GM18526 (cell line): ENCODE results near the gene ANKRD53.

Experiments used
- POLR2A ChIP-seq: IDR thresholded peaks from 3 replicates; pipeline ENCODE4 v1.6.1; 2011; ENCODE audit not compliant: insufficient read length; ENCODE audit errors: extremely low read depth

Gene ANKRD53

DNA sequence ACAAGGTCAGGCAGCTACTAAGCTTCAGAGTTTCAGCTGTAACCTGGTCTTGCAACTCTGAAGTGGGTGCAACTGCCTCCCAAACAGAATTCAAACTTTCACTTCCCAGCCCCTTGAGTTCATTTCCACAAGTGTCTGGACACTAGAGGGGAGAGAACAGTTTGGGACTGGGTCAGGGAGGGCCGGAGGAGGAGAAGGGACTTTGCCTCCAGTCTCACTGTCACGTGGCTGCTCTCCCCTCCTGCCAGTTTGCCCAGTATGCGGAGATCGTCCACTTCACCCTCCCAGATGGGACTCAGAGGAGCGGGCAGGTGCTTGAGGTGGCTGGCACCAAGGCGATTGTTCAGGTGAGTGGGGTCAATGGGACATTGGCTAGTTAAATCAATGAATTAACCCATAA, 20.6 kb upstream of the ANKRD53 start:
- TF ChIP-seq POLR2A, result no peak

DNA sequence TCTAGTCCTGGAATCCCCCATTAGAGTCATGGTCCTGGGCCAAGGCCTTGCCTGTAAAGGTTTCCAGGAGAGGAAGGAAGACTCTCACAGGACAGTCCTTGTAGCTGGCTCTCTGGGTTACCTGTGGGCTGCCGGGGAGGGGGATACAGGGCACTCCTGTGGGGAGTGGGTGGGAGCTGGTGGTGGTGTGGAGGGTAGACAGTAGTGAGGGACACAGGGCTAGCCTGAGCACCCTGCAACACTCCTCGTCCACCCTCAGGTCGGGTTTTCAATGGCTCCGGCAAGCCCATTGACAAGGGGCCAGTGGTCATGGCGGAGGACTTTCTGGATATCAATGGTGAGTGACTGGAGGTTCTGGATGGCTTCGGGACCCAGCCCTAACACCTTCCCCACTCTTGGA, 19.7 kb upstream of the ANKRD53 start:
- TF ChIP-seq POLR2A, result no peak

DNA sequence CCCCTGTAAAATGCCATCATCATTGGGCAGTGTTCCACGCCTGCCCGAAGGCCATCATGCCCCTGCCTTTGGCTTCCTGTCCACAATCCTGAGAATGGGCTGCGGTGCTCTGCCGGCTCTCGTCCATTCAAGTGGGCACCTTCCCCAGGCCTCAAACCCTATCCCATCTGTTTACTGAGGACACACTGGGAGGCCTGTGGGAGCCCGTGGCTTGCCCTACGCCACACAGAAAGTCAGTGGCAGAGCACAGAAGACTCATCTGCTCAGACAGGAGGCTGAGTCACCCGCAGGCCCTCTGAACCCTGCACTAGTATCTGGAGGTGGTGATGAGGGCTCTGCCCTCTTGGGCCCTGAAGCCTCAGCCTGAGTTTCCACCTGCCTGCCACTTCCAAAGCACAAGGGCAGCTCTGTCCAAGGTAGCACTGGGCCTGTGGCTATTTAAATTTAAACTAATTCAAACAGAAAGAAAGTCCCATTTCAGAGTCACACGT, 19.1 kb upstream of the ANKRD53 start:
- TF ChIP-seq POLR2A, result no peak

DNA sequence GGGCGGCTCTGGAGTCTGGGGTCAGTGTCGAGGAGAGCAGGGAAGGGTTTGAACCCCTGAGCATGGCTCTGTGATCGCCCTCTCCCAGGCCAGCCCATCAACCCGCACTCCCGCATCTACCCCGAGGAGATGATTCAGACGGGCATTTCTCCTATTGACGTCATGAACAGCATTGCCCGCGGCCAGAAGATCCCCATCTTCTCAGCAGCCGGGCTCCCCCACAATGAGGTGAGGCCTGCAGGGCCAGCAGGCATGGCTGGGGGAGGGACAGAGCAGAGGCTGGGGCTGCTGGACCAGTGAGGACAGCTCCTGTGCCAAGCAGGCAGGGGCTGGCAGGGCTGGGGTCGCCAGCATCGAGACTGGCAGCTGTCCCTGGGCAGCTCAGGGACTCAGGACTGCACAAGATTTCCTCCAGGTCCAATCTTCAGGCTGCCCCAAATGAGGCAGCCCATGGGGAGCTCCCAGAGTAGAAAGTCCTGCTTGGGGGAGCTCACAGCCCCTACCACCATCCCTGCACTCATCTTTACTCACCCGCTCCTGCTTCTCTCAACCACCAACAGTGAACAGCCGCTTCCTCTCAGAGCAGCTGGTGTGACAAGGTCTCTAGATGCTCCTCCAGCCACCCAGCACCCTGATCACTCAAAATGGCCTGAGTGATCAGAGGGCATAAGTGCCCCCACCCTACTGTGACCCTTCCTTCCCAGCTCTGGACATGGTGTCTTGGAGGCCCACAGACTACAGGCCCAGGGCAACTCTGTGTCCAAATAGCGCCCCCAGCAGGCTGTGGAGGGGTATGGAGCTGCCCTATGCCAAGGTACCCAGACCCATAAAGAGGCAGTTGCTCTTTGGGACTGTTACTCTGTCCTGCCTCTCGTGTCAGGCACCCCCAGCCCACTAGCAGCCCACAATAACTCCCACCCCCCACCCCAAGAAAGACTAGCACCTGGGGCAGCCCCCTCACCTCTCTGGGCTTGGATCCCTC, 18.3 kb upstream of the ANKRD53 start:
- no peak for TF ChIP-seq POLR2A

DNA sequence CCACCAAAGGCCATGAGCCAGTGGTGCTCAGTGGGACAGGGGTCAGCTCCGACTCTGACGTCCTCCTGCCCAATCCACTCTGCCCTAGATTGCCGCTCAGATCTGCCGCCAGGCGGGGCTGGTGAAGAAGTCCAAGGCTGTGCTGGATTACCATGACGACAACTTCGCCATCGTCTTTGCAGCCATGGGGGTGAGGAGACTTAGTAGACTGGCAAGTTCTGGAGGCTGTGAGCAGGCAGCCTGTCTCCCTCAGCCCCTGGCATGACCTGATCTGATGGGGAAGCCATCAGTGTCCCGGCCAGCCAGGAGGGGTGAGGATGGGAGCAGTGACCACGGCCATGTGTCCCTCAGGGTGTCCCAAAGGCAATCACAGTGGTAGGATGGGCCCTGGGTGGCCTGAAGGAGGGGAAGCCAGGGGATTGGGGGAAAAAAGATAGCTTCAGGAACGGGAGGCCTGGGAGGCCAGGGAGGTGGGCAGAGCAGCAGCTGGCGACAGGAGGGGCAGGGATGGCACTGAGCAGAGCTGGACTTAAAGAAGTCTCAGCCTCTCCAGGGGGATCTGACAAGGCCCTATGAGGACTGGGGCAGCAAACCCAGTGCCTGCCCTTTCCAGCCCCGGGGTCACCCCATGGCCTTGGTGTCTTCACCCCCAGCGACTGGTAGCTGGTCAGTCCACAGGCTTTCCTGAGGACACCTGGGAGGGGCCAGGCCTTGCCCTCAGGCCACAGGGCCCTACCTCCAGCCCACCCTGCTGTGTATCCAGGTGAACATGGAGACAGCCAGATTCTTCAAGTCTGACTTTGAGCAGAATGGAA, 17.4 kb upstream of the ANKRD53 start:
- TF ChIP-seq POLR2A, result no peak

DNA sequence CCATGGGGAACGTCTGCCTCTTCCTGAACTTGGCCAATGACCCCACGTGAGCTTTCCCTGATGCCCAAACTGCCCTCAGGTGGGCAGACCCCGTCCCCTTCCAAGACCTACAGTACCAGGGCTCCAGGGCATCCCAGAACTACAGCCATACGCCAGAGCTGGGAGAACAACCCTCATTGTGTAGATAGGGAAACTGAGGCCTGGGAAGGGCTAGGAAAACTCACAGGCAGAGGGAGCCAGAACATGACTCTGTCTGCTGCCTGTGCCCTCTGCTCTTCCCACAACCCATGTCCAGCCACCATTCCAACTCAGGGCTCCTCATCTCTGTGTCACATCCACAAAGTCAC, 16.8 kb upstream of the ANKRD53 start:
- TF ChIP-seq POLR2A, result no peak

DNA sequence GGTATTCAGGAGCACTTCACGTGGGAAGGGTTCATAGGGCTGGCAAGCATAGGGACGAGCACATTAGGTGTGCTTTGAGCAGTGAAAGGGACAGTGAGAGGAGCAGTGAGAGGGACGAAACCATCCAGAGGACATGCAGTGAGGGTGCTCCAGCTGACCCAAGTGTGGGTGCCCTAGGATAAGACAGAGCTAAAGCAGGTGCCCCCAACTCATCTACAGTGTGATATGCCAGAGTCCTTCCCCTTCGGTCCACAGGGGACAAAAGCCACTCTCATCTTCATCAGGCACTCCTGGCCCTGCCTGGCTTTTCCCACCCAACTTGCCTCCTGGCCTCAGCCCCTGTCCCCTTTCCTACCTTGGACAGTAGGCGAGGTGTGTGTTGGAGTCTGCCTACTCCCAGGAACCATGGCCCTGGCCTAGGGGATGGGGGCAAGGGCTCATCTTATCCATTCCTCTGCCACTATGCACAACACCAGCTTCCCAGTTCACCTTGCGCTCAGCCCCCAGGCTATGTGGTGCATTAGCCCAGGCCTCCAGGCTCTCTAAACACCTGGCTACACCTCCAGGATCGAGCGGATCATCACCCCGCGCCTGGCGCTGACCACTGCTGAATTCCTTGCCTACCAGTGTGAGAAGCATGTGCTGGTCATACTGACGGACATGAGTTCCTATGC, 16.1 kb upstream of the ANKRD53 start:
- no peak for TF ChIP-seq POLR2A

DNA sequence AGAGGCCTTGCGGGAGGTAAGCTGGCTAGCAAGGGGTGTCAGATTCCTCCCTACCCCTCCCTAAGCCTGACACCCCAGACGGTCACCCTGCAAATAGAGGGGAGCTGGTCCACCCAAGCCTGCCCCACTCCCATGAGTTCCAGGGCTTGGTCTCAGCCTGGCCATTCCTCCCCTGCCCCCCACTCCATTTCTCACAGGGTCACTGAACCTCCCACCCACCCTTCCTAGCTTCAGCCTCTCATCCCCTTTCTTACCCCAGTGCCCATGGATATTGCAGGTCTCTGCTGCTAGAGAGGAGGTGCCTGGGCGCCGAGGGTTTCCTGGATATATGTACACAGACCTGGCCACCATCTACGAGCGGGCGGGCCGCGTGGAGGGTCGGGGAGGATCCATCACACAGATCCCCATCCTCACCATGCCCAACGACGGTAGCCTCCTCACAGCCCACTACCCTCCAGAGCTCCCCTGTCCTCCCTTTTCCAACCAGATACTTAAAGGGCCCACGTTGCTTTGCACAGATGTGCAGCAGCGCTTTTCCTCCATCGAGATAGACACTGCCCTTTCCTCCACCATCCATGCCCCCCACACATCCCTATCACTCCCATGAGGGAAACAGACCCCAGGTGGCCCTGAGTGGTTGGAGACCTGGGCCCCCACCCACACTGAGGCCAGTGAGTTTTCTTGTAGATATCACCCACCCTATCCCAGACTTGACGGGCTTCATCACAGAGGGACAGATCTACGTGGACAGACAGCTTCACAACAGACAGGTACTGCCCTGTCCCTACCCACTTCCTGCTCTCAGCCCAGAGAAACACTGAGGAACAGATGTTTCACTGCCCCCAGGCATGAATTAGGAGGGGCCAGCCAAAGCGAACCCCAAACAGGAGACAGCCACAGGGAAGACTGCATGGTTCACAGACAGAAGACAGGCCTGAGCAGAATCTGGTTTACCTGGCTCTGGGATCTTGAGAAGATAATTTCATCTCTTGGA, 15.2 kb upstream of the ANKRD53 start:
- no peak for TF ChIP-seq POLR2A

DNA sequence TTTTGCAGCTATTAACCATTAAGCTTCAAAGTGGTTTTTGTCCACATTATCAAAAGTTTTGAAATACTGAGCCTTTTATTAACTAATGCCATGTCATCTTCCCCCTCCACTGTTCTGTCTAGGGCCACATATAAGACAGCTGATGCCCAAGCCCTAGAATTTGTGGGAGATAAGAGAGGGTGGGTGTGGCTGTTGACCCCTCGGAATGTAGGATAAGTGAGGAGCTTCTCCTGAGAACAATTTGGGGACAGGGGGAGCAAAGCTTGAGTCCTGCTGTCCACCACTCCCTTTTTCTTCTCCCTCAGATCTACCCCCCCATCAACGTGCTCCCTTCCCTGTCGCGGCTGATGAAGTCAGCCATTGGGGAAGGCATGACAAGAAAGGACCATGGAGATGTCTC, 14.3 kb upstream of the ANKRD53 start:
- TF ChIP-seq POLR2A, result no peak

DNA sequence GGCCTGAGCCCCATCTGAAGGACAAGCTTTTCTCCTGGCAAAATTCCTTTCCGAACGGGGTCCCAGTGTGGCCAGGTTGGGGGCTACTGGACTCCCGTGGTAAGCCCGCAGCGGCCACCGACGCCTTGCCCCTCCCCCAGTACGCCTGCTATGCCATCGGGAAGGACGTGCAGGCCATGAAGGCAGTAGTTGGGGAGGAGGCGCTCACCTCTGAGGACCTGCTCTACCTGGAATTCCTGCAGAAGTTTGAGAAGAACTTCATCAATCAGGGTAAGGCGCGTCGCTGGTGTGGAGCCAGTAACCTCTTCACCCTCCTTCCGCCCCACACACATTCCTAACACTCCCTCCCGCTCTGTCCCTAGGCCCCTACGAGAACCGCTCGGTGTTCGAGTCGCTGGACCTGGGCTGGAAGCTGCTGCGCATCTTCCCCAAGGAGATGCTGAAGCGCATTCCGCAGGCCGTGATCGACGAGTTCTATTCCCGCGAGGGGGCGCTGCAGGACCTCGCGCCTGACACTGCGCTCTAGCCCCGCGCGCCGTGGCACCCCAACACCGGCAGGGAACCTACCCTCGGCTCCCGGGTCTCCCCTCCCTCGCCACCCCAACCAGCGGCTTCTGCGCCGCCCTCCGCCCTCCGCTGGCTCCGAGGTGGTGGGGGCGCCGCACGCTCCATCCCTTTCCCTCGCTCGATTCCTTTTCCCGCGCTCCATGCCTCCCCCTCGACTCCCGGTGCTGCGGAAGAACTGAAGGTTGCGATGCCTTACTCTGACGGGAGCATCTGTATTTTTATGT, 13.6 kb upstream of the ANKRD53 start:
- no peak for TF ChIP-seq POLR2A

DNA sequence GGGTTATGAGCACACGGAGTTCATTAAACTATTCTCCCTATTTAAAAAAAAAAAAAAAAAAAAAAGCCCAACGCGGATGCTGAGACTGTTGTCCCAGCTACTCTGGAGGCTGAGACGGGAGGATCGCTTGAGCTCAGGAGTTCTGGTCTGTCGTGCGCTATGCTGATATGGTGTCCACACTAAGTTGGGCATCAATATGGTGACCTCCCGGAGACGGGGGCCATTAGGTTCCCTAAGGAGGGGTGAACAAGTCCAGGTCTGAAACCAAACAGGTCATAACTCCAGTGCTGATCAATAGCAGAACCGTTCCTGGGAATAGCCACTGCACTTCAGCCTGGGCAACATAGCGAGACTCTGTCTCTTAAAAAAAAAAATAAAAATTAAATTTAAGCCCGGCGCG, 12.9 kb upstream of the ANKRD53 start:
- TF ChIP-seq POLR2A, result no peak

DNA sequence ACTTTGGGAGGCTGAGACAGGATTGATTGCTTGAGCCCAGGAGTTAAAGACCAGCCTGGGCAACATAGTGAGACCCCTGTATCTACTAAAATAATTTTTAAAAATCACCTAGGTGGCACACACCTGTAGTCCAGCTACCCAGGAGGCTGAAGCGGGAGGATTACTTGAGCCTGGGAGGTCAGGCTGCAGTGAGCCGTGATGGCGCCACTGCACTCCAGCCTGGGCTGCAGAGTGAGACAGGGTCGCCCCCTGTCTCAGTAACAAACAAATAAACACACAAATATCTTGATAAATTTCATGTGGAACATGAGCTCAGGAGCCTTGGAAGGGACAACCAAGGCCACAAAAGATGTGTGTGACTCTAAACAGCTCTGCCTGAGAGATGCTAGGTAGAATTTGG, 11.7 kb upstream of the ANKRD53 start:
- no peak for TF ChIP-seq POLR2A

DNA sequence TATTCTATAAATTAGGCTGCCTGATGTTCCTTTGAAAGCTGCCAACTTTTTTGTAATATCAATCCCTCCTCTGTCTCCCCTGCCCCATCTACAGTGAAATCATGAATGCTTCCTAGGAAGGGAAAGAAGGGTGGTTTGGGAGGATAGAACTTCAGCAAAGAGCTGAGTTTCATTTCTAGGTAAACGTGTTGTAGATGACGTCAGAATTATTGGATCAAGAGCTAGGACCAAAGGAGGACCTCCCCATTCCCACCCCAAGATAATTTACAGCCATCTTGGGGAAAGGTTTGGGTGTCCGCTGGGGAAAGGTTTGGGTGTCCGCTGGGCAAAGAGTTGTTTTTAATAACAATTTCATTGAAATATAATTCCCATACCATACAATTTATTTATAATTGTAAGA, 11.2 kb upstream of the ANKRD53 start:
- no peak for TF ChIP-seq POLR2A

DNA sequence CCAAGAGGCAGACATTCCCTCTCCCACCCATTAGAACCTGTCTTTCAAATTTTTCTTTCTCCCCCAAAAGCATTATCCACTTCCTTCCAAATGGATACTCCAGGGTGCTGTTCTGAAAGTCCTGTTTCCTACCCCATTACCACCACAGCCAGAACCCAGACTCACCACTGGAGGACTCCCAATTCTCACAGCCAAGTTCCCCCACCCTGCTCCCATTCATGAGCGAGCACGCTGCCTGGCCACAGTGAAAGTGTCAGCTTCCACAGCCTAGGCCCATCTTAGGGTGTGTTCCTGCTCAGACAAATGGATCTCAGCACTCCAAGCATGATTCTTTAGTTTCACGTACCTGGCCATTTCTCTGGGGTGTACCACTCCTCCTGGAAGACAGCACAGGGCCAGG, 3.8 kb upstream of the ANKRD53 start:
- TF ChIP-seq POLR2A, result no peak
